Measurements from ENCODE around the gene ZBTB7C.

The ZBTB7C gene

DNA sequence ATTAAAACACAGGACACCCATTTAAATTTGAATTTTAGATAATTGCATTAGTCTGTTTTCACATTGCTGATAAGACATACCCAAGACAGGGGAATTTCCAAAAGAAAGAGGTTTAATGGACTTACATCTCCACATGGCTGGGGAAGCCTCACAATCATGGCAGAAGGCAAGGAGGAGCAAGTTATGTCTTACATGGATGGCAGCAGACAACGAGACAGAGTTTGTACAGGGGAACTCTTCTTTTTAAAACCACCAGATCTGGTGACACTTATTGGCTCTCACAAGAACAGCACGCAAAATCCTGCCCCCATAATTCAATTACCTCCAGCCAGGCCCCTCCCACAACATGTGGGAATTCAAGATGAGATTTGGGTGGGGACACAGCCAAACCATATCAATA lies 398.9 kb downstream of the ZBTB7C start:
- no peak overlapping the region for H3K4me3 ChIP-seq (ENCODE audit: low read length)
- TF ChIP-seq, protein P1, sequence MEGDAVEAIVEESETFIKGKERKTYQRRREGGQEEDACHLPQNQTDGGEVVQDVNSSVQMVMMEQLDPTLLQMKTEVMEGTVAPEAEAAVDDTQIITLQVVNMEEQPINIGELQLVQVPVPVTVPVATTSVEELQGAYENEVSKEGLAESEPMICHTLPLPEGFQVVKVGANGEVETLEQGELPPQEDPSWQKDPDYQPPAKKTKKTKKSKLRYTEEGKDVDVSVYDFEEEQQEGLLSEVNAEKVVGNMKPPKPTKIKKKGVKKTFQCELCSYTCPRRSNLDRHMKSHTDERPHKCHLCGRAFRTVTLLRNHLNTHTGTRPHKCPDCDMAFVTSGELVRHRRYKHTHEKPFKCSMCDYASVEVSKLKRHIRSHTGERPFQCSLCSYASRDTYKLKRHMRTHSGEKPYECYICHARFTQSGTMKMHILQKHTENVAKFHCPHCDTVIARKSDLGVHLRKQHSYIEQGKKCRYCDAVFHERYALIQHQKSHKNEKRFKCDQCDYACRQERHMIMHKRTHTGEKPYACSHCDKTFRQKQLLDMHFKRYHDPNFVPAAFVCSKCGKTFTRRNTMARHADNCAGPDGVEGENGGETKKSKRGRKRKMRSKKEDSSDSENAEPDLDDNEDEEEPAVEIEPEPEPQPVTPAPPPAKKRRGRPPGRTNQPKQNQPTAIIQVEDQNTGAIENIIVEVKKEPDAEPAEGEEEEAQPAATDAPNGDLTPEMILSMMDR (IDR thresholded peaks at IDR 0.05; ENCODE audit: insufficient read depth, low read depth, low read length, missing control alignments) = no peak
- DNase-seq (ENCODE audit: low read depth) = no peak

DNA sequence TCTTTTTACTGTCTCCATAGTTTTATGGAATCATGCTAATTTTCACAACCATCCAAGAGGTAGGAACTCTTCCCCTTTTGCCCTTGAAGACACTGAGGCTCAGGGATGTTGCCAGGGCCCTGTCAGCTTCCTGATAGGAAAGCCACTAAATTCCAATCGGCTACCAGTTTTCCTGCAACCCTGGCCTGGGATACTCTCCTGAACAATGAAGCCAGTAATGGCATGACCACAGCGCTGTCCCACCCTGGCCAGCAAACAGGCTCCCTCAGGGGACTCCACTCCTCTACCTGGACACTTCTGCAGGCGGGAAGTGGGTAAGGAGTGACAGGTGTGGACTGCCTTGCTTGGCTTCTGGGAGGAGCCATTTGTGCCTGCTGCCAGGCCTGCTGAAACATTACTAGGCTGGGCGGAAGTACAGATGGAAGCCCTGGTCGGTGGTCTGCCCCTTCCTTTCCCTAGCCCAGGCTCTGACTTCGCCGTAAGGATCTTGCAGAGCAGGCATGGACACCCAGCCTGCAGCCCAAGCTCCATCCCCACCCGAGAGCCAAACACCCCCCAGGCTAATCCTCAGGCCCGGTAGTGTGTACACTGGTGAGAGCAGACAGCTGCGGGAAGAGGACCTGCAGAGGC lies 400.0 kb downstream of the ZBTB7C start:
- no peak for DNase-seq (ENCODE audit: low read depth)
- TF ChIP-seq, protein P1 (IDR thresholded peaks at IDR 0.05; ENCODE audit: insufficient read depth, low read depth, low read length, missing control alignments) = no peak
- H3K4me3 ChIP-seq (ENCODE audit: low read length) = no peak overlapping the region

DNA sequence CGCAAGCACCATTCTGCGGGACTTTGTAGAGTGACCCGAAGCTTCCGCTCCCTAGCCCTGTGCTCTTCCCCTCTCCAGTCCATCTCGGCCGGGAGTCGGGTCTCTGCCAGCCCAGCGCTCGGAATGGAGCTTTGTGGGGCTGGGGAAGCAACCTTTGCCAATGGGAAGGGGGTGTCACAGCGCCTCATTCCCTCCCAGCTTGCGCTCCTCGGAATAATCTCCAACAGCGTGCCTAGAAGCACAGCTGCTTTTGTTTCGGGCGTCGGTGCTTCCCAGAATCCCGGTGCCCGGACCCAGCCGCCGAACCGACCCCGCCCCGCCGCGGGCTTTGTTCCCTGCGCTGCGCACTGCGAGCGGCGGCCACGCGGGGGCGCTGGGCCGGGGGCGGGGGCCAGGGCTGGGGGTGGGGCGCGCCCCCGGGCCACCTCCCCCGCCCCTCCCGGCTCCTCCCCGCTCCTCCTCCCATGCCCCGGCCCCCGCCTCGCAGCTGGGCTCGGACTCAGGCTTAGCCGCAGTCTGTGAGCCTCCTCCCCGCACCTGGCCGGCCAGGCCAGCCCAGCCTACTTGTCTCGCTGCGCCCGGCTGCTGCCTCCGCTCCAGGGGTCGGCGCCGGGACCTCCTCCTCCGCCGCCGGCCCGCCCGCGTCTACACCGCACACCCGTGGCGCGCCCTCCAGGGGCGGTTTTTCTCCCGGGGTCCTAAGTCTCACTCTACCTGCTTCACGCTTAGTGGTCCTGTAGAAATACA lies 401.1 kb downstream of the ZBTB7C start:
- TF ChIP-seq, protein P1 (IDR thresholded peaks at IDR 0.05; ENCODE audit: insufficient read depth, low read depth, low read length, missing control alignments) = peak; percentile 24
- H3K4me3 ChIP-seq (ENCODE audit: low read length) = peak overlapping the region; percentile 40
- peak; percentile 62 for DNase-seq (ENCODE audit: low read depth)

DNA sequence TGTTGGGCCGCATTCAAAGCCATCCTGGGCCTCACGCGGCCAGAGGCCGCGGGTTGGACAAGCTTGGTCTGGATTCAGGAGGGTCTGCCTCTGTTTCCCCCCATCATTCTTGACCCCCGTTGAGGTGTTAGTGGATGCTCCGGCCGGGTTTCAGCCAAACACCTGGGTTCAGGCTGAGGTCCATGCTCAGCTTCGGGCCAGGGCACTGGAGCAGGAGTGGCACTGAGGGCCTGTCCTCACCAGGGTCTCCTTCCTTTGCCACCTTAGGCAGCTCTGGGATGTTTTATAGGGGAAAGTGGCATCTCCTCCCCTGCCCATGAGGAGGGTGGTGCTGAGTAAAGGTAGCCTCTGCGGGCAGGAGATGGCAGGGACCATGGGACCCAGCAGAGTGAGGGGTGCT lies 401.8 kb downstream of the ZBTB7C start:
- DNase-seq (ENCODE audit: low read depth) = no peak
- TF ChIP-seq, protein P1 (IDR thresholded peaks at IDR 0.05; ENCODE audit: insufficient read depth, low read depth, low read length, missing control alignments) = no peak
- H3K4me3 ChIP-seq (ENCODE audit: low read length) = no peak overlapping the region

DNA sequence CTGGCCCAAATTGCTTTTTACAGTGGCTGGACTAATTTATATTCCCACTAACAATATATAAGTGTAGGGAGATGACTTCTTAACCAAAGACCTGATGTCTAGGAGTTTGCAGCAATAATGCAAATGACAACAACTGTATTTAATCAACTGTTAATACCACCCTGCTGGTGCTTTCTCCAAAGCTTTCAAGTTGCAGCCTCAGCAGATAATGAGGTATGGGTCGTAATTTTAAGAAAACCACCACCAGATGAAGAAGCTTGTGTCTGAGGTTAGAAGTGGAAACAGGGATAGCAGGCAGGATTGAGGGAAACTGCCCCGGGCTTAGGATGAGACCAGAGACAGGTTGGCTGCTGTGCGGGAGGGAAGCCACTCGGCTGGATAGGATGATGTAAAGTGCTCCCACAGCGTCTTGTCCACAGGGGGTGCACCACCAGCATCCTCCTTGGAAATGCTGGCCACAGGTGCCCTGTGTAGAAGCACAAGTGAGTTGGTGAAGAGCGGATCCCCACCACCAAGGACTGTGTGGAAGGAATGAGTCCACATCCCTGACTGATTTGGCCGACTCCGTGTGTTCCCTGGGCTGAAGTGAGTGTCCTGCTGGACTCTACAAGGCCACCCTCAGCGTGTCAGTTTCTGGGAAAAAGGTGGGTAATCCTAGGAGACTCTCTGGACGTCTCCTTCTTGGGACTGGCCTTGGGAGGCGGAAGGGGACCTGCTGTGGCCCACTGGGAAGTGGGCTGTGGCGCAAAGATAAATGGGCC lies 402.6 kb downstream of the ZBTB7C start:
- DNase-seq (ENCODE audit: low read depth) = no peak
- H3K4me3 ChIP-seq (ENCODE audit: low read length) = no peak overlapping the region
- TF ChIP-seq, protein P1 (IDR thresholded peaks at IDR 0.05; ENCODE audit: insufficient read depth, low read depth, low read length, missing control alignments) = no peak

DNA sequence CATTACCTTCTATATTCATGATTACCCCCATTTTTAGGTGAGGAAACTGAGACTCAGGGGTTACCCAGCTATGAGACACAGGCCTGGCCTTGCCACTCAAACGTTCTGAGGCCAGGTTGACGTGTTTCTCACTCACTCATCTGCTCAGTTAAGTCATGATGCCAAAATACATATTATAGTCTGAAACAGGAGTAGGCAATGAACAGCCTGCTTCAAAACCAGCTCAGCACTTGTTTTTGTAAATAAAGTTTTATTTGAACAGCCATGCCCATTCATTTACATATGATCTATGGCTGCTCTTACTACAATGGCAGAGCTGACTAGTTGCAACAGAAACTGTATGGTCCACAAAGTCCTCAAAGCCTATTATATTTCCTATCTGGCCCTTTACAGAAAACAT lies 404.6 kb downstream of the ZBTB7C start:
- H3K4me3 ChIP-seq (ENCODE audit: low read length) = no peak overlapping the region
- DNase-seq (ENCODE audit: low read depth) = peak; percentile 28
- TF ChIP-seq, protein P1 (IDR thresholded peaks at IDR 0.05; ENCODE audit: insufficient read depth, low read depth, low read length, missing control alignments) = no peak
